22Rv1 (cell line): ENCODE data around the gene SH3BP4.

Experiments used
- CTCF ChIP-seq: fragments of 450-650 bp; IDR thresholded peaks from 2 replicates; pipeline ENCODE4 v1.5.1; 2017; ENCODE audit warnings: mild to moderate bottlenecking
- ZFX ChIP-seq: fragments of 450-650 bp; IDR thresholded peaks from 2 replicates; pipeline ENCODE4 v1.6.1; 2017; ENCODE audit warnings: antibody characterized with exemption, borderline replicate concordance

- TF ChIP-seq CTCF (0 out of 2 replicates have a peak, but pooled peaks have one; percentile 3), ZFX (no peak)
Observed at GRCh38 chr2:234952270-234953115, 676 bp downstream of the SH3BP4 start.
